Activated CD4-positive, alpha-beta T cell treated with anti-CD3 and anti-CD28 coated beads, Interleukin-2, amount 50 U/mL, for 16 hours (primary cell): ENCODE results near the gene SLC35F5.
A peak's percentile ranks its signal among the peaks of the same experiment; 100 is the strongest.
"Not testable (repeated sequence)": the region's sequence is repeated elsewhere in the genome, so short reads cannot be mapped to it uniquely, and the experiment has no call there.

Experiments
- DNase-seq: peaks from one replicate; pipeline ENCODE4 v3.0.0-alpha.2; 2020

SLC35F5 gene

DNA sequence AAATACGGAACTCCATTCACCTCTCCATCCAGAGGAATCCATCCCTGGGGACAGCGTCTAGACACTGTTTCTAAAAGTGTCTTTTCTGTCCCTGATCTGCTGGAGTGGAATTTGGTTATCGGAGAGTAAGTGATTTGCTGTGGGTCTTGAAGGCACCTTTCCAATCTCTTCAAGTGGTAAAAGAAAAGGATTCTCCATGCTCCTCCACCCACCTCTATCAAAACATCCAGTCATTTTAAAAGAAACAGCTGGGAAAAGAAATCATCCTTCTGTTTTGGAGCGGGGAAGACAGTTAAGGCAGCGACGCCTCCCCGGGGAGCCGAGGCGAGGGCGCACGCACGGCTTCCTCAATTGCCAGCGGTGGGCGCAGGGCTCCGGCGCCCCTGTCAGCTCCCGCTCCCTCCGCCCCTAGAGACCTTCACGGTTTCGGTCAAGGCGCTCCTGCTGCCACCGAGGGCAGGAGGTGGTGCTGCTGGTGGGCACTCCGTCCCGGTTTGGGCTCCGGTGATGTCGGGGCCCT is 547 bp downstream of the SLC35F5 start:
- DNase-seq, result peak; percentile 33

DNA sequence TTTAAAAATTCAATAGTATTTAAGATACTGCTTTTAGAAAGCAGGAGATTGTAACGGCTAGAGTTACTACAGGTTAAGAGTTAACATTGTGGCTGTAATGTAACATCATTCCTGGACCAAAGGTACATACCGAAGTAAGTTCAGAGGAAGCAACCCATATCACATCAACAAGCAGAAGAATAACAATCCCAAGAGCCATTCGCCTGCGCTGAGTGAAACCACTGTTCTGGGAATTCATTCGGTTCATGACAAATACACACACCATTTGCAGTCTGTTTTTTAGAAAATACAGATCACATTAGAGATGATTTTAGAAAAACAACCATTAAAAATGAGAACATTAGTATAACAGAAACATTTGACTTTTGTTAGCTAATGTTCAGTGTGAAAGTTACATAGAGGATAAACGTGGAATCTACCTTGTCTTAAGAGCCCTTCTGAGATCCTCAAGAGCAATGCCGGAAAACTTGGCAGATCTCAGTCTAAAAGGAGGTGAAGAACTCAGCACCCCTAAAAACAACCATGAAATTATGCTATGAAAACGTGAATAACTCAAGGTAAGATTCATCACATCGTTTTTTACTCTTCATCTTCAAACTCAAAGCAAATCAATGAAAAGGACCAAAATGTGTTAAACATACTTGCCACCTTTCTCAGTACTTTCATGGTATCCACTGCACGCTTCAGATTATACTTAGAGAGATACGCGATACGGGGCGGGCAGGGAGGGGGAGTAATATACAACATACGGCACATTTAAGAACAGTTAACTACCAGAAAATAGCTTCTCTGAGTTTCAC is 1.2 kb downstream of the SLC35F5 start:
- no peak for DNase-seq

DNA sequence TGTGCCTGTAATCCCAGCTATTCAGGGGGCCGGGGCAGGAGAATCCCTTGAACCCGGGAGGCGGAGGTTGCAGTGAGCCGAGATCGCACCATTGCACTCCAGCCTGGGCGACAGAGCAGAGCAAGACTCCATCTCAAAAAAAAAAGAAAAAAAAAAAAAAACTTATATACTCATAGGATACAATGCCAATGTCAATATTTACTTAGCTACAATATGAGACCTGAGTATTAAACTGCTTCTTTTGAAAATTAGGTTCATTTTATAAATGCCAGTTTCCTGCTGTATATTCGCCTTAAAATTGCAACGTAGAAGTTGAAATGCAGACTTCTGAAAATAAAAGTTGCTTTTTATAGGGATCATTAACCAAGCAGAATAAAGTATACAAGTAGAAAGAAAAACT is 2.3 kb downstream of the SLC35F5 start:
- DNase-seq, result no peak

DNA sequence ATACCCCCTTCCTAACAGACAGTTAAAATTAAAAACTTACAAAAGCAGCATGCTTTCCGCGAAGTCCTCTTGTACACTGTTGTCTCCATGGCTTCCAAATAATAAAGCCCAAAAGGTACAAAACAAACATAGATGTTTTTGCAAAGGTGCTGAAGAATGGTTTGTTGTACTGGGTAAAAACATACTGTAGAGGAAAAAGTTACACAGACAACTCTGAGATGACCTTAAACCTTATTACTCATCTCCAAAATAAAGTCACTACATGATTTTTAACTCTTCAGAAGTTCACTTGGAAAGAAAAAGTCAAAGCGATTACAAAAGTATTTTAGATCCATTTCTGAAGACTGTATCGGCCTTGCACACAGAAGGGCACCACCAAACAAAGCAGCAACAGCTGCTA is 6.1 kb downstream of the SLC35F5 start:
- no peak for DNase-seq

DNA sequence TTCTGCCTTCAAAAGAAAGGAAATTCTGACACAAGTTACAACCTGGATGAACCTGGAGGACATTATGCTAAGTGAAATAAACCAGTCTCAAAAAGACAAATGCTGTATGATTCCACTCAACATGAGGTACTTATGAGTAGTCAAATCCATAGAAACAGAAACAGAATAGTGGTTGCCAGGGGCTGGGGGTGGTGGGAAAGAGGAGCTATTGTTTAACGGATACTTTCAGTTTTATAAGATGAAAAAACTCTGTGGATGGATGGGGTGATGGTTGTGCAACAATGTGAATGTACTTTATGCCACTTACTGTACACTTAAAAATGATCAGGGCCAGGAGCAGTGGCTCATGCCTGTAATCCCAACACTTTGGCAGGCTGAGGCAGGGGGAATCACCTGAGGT is 15.4 kb downstream of the SLC35F5 start:
- no peak for DNase-seq

DNA sequence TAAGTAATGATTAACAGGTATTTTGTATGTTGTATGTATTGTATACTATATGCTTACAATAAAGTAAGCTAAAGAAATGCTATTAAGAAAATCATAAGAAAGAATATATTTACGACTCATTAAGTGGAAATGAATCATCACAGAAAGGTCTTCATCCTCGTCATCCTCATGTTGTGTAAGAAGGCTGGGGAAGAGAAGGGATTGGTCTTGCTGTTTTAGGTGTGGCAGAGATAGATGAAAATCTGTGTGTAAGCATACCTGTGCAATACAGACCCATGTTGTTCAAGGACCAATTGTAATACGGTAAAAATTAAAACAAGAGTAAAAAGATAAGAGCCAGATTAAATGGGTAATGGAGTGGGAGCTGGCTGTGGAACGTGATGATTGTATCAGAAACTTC is 16.6 kb downstream of the SLC35F5 start:
- no peak for DNase-seq

DNA sequence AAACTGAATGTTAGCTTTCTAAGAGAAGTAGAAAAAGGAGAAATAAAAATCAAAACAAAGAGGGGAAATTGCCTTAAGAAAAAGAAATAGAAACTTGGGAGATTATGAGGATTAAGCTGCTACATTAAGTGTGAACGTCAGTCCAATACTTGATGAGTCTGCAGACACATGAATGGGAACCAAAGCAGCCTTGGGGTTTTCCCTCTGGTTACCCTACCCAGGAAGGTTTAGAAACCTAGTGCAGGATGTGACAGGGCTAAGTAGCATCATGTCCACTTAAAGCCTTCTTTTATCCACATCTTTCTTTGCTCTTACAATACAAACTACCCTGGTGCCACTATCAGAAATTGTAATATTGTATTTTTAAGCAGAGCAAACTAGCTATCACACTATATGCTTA is 22.3 kb downstream of the SLC35F5 start:
- DNase-seq, result peak; percentile 30

DNA sequence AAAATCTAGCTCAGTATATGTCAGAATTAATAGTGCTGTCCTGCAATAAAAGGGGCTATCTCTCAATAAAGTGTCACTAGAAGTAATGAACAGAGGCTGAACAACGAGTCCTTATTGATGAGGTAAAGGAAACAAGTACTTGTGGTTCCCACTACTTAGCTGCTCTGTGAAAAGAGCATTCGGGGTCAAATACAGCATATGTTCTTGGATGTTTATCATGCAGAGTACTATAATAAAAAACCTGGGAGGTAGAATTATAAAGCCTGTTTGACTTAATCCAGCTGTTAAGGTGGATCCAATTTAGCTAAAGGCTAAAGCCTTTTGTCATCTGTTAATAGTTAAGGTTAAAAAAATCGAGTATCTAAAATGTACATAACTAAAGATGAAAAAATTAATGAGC is 32.4 kb downstream of the SLC35F5 start:
- DNase-seq, result no peak

DNA sequence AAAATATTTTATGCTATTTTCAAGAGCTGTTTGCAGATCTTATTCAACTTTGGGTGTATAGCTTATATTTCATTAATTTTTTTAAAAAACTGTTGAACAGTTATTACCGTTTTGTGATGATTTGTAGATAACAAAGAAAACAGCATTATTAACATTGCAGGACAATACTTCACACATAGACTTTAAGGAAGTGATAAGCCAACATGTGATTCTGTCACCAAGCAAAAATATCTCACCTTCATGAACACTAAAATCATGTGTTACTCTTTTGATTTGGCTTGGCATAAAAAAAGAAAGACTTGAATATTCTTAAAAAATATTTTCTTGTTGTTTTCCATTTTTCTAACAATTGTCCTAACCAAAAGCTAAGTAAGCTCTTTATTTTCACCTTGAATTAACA is 33.0 kb downstream of the SLC35F5 start:
- DNase-seq, result no peak

DNA sequence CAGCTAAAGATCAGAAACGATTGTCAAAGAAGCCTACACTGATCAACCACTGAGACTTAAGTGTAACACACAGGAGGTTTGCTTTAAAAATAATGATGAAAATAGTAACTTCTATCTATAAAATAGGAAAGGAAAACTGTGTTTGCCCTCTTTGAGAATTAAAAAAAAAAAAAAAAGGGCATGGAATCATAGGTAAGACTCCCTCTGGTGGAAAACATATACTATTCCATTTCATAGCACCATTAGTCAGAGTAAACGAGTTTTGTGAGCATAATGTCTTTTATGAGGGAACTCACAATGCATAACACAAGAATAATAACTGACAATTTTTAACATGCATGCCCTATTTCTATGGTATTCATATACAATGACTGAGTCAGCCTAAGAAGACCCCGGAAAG is 36.3 kb downstream of the SLC35F5 start:
- DNase-seq, result no peak

DNA sequence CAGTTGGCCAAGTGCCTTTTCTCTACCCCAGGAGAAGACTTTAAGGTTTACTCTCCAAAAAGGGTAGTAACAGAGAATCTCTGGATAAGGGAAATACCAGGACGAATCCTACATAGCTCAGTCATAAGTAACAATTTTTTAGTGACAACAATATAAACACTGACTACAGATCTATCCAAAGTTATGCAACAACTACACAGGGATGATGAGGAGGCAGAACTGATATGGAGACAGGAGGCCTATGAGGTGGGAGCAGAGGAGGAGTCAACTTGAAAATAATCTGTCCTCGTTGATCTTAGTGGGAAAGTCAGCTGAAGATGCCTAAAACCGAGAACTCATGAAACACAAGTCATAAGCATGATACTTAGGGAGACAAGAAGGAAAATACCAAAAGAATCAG is 40.2 kb downstream of the SLC35F5 start:
- no peak for DNase-seq

DNA sequence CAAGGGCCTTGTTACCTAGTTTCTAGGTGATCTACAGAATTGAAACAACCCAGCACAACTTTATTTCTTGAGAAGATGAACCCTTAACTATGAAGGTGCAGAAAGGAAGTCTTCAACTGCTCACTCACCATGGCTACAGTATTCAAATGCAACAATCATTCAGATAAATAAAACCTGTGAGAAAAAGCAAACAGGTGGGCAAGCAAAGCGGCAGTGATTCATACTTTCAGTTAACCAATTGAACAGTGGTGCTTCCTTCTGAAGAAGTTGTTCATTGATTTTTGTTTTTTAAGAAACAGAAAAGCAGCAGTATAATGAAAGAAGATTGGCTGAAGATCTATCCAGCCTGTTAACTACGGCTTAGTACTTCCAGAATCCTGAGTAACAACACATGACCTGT is 43.5 kb downstream of the SLC35F5 start:
- no peak for DNase-seq

DNA sequence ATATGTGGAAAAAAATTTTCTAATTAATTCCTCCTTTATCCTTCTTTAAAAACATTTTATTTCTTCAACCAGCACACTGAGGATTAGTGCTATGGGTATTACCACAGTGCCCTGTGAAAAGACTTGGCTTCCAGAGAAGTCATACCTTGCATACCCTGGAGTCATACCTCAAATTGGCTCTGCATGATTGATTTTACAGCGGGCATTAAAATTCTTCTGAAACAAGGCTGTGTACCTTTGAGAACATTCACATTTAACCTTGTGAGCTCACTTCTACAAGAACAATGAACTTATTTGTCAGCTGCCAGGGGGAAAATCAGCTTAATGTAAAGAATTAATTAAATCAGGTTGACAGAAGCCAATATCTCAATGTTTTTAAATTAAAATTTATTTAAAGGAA is 44.6 kb downstream of the SLC35F5 start:
- DNase-seq, result no peak

DNA sequence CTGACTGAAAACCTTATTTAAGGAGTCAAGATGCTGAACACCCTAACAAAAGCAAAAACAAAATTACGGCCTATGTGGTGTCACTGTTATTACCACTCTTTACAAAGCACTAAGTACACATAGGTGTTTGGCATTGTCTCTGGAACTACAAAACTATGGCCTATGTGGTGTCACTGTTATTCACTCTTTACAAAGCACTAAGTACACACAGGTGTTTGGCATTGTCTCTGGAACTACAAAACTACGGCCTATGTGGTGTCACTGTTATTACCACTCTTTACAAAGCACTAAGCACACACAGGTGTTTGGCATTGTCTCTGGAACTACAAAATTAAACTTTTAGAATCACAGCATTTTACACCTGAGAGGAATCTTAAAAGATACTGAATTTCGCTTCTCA is 47.4 kb downstream of the SLC35F5 start:
- no peak for DNase-seq

DNA sequence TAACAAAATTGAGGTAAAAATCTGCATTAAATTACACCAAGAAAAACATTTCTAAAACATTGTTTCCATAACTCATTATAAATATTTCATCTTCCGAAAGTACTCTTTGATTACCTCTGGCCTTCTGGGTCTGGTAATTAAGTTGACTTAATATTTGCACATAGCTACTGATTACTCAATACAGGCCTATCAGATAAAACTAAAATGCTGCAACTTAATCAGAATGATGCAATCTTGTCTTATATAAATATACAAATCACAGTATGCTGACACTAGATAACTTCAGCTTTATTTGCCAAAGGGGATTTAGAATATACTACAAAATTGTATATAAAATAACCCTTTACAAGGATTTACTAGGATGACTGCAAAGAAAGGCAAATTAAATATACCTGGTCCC is 49.3 kb downstream of the SLC35F5 start:
- DNase-seq, result no peak

DNA sequence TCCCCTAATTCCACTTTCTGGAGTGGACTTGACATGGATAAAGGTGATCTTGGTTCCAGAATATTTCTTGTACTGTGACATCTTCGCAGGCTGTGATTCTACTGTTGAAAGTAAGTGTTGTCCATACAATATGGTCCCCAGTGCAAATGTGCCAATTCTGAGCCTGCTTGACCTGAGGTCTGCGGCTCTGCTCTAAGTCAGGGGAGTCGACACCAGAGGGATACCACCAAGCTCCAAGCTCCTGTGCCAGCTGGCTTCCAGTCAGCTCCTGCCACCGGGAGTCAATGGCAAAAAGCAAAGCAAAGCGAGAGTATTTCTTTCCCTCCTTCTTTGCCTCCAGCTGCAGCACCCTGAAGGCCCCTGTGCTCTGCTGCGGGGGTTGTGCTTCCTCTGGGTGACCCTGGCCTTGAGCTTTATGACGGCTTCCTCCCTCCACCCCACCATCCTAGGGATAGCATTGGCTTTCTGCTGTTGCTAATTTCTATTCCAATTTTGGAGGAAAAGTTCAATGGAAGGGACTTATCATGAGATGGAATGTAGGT is 50.4 kb downstream of the SLC35F5 start:
- DNase-seq, result no peak

DNA sequence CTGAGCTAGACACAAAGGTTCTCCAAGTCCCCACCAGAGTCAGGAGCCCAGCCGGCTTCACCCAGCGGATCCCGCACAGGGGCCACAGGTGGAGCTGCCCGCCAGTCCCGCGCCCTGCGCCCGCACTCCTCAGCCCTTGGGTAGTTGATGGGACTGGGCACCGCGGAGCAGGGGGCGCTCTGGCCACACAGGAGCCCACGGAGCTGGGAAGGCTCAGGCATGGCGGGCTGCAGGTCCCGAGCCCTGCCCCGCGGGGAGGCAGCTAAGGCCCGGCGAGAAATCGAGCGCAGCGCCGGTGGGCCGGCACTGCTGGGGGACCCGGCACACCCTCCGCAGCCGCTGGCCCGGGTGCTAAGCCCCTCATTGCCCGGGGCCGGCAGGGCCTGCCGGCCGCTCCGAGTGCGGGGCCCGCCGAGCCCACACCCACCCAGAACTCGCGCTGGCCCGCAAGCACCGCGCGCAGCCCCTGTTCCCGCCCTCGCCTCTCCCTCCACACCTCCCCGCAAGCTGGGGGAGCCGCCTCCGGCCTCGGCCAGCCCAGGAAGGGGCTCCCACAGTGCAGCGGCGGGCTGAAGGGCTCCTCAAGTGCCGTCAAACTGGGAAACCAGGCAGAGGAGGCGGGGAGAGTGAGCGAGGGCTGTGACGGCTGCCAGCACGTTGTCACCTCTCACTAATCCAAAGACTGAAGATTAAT is 52.0 kb downstream of the SLC35F5 start:
- DNase-seq, result not testable (repeated sequence)

DNA sequence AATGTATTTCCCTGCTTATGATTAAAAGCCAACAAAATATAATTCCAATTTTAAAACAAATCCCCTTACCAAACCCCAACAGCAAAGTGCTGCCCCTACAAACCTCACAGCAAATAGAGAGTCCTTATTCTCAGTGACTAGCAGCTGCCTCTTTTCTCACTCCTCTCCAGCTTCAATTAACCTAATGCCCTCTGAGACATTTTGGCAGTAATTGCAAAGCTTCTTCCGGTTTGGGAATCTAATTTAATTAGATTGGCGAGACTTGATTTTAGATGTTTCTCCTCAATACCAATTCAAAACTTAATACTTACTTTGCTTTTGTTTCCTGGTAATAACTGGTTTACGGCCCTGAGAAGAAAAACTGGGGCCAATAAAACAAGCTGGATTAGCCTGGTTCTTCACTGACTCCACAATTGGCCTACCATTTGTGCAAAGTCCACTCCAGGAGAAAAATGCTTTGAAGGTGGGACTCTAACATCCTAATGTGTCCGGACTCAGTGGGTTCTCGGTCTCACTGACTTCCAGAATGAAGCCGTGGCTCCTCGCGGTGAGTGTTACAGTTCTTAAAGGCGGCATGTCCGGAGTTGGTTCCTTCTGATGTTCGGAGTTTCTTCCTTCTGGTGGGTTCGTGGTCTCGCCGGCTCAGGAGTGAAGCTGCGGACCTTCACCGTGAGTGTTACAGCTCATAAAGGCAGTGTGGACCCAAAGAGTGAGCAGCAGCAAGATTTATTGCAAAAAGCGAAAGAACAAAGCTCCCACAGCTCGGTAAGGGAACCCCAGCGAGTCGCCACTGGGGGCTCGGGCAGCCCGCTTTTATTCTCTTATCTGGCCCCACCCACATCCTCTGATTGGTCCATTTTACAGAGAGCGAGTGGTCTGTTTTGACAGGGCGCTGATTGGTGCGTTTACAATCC is 52.8 kb downstream of the SLC35F5 start:
- no peak for DNase-seq

DNA sequence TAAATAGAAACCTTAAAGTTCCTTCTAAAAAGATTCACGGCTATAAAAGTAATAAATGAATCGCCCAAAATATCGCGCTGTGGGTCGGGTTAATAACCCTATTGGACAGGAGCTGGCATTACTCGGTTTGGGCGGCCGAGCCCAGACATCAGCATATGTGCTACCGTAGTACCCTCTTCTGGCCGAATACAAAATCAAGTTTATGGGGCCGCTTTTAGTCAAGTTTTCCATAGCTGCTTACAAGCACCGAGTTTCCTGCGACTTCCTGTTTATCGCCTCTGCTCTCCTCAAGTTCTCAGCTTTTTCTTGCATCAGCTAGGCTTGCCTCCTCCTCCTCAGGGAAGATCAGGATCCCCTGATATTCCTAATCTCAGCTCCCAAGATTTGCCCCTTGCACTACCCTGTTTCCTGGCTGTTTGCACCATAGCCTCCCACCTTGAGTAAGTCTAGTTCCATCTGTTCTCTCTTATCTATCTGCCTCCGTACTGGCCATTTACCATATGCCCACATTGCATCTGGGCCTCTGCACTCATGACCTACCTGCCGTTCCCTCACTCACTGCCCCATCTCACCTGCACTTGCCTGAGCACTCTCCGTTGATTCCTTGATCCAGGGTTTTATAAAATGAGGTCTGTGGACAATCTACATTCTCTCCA is 56.1 kb downstream of the SLC35F5 start:
- DNase-seq, result peak; percentile 80

DNA sequence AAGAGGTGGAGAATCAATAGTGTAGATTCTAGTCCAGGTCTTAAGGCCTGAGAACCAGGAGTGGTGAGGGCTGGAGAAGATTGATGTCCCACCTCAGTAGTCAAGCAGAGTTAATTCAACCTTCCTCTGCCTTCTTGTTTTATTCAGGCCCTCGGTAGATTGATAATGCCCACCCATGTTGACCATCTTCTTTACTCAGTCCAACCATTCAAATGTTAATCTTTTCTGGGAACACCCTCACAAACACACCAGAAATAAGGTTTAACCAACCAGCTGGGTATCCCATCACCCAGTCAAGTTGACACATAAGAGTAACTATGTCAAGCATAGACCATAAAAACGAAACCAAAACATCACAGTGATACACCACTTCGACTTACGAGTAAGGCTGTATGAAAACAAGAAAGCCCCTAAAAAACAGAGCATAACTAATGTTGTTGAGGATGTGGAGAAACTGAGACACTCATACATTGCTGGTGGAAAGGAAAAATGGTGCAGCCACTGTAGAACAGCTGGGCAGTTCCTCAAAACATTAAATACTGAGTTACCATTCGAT is 57.5 kb downstream of the SLC35F5 start:
- peak; percentile 61 for DNase-seq

DNA sequence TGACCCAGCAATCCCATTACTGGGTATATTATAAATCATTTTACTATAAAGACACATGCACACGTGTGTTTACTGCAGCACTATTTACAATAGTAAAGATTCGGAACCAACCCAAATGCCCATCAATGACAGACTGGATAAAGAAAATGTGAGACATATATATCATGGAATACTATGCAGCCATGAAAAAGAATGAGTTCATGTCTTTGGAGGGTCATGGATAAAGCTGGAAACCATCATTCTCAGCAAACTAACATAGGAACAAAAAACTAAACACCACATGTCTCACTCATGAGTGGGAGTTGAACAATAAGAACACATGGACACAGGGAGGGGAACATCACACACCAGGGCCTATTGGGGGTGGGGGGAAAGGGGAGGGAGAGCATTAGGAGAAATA is 58.2 kb downstream of the SLC35F5 start:
- not testable (repeated sequence) for DNase-seq

DNA sequence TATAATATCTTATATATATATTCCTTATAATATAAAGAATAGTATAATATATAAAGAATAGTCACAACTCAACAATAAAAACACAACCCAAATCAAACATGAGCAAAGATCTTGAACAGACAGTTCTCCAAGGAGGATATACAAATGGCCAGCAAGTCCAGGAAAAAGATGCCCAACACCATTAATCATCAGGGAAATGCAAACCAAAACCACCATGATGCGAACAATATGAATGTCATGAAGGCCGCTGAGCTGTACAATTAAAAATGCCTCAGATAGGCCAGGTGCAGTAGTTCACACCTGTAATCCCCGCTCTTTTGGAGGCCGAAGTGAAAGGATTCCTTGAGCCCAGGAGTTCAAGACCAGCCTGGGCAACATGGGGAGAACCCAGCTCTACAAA is 58.9 kb downstream of the SLC35F5 start:
- DNase-seq, result no peak
